ENCODE measurements around the gene APPBP2.

APPBP2 gene

GRCh38 chr17:60393840-60394723, 132.0 kb downstream of the APPBP2 start:
- DNase-seq (ENCODE audit: low read depth in 2 of 2): no peak

Data from stimulated activated CD4-positive, alpha-beta T cell treated with anti-CD3 and anti-CD28 coated beads, Interleukin-1b, Interleukin-23, amount 100 ng/mL, for 1 hour (primary cell).